GM18951 (cell line): Measurements from ENCODE around the gene SOAT1.
"Not testable (repeated sequence)": the region's sequence is repeated elsewhere in the genome, so short reads cannot be mapped to it uniquely, and the experiment has no call there.

Experiments
- POLR2A ChIP-seq: IDR thresholded peaks from 4 replicates; pipeline ENCODE4 v1.6.1; 2011; ENCODE audit warnings: mild to moderate bottlenecking; ENCODE audit not compliant: insufficient read length, insufficient read depth; ENCODE audit errors: extremely low read depth
- in situ Hi-C: fragments of 300-500 bp; cut with MboI; formaldehyde crosslinking; loops from one replicate; pipeline ENCODE4 v1.12.0; 2022; ENCODE audit warnings: low sequenced_read_pairs, mixed read lengths, inconsistent platforms; ENCODE audit not compliant: unreplicated experiment

SOAT1 gene

DNA sequence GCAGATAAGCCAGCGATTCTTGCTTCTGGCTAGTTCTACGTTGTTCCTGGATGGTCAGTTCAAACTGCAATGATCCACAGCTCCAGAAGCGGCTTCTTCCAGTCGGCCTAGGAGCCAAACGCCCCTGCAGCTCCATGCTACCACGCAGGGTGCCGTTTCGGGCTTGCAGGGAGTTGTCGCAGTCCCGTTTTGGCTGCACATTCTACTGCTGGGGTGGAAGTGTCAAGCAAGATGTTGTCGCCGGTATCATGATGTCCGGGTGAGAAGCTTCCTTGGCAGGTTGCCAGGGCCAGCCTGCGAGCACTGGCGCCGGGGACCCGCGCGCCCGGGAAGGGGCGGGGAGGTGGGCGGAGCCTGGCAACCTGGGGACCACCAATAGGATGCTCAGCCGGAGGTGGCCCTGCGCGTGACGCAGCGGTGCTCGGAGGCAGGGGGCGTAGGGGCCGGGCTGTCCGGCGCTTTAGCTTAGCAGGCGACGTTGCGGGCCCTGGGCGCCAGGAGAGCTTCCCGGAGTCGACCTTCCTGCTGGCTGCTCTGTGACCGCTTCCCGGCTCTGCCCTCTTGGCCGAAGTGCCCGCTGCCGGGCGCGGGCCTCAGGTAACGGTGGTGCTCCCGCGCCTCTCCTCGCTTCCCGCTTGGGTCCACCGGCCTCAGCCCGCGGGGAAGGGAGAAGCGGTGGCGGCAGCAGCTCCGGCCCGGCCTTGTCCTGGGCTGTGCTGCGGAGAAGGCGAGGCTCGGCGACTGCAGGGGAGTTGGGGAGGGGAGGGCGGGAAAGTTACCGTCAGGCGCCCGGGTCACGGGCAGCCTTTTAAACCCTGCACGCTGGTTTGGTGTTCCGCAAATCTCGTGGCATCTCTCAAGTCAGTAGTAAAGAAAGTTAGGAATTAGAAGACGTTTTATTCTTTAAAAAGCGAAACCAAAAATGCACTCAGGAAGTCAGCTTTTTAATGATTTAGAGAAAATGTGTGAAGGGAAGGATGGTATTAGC lies at the start of gene SOAT1:
Gene SOAT1 (plus strand): TSS at position 458 of the 988 bp plus-strand sequence. CDS start 8,888 bp downstream, outside the sequence.
- in situ Hi-C loops = no loop called here
- peak; percentile 91 for TF ChIP-seq POLR2A

DNA sequence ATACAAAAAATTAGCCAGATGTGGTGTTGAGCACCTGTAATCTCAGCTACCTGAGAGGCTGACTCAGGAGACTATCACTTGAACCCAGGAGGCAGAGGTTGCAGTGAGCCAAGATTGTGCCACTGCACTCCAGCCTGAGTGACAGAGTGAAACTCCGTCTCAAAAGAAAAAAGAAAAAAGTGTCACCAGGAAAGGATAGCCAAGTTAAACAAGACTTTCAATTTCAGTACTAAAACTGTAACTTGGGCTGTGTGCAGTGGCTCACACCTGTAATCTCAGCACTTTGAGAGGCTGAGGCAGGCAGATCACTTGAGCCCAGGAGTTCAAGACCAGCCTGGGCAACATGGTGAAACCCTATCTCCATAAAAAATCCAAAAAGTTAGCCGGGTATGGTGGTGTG lies 48.2 kb upstream of the SOAT1 start:
- in situ Hi-C loops = not testable (repeated sequence)

DNA sequence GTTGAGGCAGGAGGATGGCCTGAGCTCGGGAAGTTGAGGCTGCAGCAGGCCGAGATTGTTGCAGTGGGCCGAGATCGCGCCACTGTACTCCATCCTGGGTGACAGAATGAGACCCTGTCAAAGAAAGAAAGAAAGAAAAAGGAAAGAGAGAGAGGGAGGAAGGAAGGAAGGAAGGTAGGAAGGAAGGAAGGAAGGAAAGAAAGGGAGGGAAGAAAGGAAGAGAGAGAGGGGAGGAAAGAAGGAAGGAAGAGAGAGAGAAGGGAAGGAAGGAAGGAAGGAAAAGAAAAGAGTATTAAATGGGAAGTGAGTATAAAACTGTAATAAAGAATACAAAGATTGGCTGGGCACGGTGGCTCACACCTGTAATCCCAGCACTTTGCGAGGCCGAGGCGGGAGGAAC lies 45.7 kb upstream of the SOAT1 start:
- no peak for TF ChIP-seq POLR2A
- in situ Hi-C loops = no loop called here

DNA sequence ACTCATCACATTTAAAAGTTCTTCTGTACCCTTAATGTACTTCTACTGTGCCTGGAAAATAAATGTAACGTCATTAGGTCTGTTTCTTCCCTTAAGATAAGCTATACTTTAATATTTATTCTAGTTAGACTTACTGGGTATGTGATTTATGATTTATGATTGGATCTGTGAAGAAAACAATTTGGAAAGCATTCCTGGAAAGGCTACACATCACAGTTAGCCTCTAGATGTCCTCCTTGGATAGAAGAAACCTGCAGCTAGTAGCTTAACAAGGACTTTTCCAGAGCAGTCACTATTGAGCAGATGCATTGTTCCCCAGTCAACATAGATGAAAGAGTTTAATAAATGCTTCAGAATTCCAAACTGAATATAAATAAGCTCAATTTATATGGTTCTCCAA lies 41.9 kb upstream of the SOAT1 start:
- no peak for TF ChIP-seq POLR2A
- in situ Hi-C loops = loop anchor here (25.0 kb wide), 1 partner anchor 561 kb away; no protein-coding TSS in a partner anchor

DNA sequence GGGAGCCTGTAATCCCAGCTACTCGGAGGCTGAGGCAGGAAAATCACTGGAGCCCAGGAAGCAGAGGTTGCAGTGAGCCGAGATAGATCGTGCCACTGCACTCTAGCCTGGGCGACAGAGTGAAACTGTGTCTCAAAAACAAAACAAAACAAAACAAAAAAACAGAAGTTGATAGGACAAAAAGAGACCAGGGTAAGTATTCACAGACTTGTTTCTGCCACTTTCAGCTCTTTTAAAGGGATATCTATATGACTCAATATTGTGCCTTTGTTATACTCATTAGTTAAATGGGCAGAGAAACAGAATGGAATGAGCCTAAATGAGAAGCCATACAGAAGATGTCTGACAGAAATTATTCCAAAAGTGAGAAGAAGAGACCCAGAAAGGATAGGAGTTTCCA lies 41.0 kb upstream of the SOAT1 start:
- in situ Hi-C loops = loop anchor here (25.0 kb wide), 1 partner anchor 560 kb away; no protein-coding TSS in a partner anchor
- no peak for TF ChIP-seq POLR2A

DNA sequence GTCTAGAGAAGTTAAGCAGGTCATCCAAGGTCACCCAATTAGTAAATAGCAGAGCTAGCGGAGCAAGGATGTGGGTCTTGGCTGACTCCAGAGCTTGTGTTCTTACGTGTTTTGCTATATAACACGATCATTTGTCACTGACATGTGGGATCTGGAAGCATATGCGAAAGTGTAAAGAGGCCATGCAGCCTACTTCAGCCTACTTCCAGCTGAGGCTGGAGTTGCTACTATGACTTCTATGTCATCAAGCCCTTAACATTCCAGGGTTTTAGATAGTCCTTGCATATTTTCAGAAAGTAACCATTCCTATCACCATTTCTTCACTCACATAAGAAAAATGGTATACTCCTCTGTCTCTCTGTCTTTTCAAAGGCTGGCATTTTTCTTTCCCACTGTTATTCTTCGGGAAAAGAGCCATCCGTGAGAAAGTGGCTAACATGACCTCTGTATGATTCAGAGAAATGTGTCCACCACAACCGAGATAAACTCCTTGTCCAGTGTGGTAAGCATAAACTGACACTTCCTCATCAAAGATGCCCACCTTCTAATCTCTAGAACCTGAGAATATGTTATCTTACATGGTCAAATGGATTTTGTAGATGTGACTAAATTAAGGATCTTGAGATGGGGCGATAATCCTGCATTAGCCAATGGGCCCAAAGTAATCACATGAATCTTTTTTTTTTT lies 40.2 kb upstream of the SOAT1 start:
- in situ Hi-C loops = loop anchor here (25.0 kb wide), 1 partner anchor 559 kb away; no protein-coding TSS in a partner anchor
- TF ChIP-seq POLR2A = no peak

DNA sequence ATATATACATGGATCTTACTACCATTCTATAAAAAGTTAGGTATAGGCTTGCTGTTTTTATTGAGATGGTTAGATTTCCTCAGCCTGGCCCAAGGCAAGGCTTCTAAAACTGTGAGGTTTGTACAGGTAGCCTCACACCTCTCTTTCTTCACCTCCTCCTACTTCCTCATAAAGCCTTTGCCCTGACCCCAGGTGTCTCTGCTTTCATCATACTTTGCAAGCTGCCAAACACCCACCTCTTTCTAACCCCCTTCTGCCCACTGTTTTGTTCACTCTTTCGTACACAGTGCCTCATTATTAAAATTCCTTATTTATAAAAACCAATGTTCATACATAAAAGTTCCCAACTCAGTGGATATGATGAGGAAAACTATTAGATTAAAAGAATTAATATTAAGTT lies 31.4 kb upstream of the SOAT1 start:
- no peak for TF ChIP-seq POLR2A
- in situ Hi-C loops = loop anchor here (25.0 kb wide), 1 partner anchor 550 kb away; no protein-coding TSS in a partner anchor

DNA sequence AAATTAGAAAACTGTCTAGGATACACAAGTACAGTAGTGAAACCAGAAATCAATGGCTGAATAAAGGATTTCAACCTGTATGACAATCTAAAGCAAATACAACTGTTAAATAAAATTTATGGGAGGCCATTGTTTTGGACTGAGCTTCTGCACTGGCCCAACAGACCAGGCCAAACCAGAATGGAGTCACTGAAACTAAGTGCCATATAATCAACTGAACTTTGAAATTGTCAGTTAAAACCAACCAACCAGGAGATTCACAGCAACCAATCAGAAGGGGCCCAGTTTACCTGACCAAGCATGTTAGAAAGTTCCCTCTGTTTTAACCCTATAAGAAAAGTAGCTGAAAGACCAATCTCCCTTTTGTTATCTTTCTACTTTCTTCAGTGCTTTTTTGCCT lies 30.5 kb upstream of the SOAT1 start:
- in situ Hi-C loops = loop anchor here (25.0 kb wide), 1 partner anchor 549 kb away; no protein-coding TSS in a partner anchor
- TF ChIP-seq POLR2A = no peak

DNA sequence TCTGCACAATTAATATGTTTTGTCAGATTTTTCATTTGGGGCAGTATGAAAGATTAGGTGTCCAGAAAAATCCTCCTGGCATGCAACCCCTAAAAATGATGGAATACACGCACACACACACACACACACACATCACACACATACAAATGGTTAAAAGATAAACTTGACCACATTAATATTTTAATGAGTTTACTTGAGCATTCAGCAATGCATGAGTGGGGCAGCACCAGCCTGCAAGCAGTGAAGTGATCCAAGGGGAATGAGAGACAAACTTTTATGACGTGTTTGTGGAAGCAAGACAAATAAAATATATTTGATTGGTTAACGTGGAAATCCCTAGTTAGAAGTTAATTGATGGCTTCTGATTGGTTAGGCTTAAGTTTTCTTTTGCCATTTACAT lies 29.1 kb upstream of the SOAT1 start:
- no peak for TF ChIP-seq POLR2A
- in situ Hi-C loops = loop anchor here (25.0 kb wide), 1 partner anchor 548 kb away; no protein-coding TSS in a partner anchor

DNA sequence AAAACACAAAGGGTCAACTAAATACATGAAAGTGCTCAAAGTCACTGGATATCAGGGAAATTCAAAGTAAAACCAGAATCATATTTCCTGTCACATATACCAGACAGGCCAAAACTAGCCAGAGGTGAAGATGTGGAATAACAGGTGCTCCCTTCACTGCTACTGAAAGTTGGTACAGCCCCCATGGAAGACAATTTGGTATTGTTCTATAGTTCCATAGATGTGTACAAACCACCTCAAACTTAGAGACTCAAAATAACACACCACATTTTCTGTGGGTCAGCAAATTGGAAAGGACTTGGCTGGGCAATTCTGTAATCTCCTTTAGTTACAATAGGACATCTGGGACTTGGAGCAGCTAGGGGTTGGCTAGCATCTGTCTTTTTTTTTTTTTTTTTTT lies 24.5 kb upstream of the SOAT1 start:
- in situ Hi-C loops = loop anchor here (25.0 kb wide), 1 partner anchor 543 kb away; no protein-coding TSS in a partner anchor
- no peak for TF ChIP-seq POLR2A

DNA sequence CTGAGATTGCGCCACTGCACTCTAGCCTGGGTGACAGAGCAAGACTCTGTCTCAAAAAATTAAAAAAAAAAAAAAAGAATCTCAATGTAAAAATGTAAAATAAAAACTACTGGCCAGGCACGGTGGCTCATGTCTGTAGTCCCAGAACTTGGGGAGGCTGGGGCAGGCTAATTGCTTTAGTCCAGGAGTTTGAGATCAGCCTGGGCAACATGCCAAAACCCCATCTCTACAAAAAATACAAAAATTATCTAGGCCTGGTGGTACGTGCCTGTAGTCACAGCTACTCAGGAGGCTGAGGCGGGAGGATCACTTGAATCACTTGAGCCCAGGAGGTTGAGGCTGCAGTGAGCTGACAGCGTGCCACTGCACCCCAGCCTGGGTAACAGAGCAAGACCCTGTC lies 19.2 kb upstream of the SOAT1 start:
- in situ Hi-C loops = loop anchor here (25.0 kb wide), 1 partner anchor 538 kb away; no protein-coding TSS in a partner anchor

DNA sequence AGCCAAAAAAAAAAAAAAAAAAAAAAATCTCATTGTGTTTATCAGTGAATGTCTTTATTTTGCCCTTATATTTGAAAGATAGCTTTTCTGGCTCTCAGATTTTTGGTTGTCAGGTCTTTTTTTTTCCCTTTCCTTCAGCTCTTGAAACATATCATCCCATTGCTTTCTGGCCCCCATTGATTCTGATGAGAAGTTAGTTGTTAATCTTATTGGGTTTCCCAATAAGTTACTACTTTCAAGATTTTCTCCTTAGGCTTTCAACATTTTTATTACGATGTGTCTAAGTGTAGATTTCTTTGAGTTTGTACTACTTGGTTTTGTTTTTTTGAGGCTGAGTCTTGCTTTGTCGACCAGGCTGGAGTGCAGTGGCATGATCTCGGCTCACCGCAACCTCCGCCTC lies 14.7 kb upstream of the SOAT1 start:
- in situ Hi-C loops = no loop called here
- TF ChIP-seq POLR2A = no peak

DNA sequence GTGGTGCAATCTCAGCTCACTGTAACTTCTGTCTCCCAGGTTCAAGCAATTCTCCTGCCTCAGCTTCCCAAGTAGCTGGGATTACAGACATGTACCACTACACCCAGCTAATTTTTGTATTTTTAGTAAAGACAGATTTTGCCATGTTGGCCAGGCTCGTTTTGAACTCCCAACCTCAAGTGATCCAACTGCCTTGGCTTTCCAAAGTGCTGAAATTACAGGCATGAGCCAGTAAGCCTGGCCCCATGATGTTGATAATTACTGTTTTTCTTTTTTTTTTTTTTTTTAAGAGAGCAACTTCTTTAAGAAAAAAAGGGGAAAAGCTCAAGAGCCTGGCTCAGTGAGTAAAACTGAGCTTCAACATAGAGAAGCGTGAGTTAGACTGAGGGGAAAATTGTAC lies 9.6 kb upstream of the SOAT1 start:
- in situ Hi-C loops = no loop called here
- TF ChIP-seq POLR2A = no peak
